ENCODE results near the gene MYF5. TPM values are rescaled to one million over a fixed set of nuclear protein-coding genes. Genes with fewer than 3 reads are reported as not detected.

The MYF5 gene
- total RNA-seq (2022; extraction: Qiagen RNA extraction; ENCODE audit: low read depth): not detected in 5 replicates

DNA sequence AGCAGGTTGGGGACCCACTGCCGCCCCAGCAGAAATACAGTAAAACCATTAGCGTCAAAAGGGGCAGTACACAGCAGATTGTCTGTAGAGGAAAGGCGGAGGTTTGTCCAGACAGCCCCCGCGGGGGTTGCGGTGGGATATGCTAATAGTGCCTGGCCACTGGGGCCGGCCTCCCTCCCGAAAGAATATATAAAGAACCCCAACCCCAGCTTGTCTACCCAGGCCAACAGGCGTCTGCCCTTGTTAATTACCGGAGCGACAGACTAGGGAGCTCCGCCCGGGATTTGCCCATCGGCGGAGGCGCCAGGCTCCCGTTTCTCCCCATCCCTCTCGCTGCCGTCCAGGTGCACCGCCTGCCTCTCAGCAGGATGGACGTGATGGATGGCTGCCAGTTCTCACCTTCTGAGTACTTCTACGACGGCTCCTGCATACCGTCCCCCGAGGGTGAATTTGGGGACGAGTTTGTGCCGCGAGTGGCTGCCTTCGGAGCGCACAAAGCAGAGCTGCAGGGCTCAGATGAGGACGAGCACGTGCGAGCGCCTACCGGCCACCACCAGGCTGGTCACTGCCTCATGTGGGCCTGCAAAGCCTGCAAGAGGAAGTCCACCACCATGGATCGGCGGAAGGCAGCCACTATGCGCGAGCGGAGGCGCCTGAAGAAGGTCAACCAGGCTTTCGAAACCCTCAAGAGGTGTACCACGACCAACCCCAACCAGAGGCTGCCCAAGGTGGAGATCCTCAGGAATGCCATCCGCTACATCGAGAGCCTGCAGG lies at the start of gene MYF5:
Gene MYF5 (plus strand): TSS at position 217 of the 774 bp plus-strand sequence. CDS start 152 bp downstream, at position 369.

DNA sequence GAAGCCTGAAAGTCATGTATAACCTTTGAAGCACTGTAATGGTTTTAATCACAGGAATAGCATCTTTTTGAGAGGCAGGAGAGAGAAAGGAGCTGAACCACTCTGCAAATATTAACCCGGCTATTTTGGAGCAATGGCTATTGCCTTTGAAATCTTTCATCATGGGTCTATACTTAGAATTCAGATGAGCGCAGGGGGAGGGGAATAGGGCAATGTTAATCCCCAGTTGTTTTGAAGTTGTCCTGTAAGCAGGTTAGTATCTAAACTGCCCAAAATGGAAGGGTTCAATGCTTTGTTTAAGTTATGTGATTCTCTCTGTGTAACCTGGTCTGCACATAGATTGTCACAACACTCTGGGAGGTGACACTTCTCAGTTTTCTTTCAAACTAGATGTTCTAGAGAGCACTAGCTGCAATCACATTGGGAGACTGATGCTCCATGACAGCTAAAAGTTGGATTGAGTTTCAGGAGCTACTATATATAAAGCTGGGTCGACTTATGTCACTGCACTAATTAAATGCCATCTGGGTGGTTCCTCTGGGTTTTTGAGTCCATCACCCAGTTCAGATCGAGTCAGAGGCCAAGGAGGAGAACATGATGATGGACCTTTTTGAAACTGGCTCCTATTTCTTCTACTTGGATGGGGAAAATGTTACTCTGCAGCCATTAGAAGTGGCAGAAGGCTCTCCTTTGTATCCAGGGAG lies 9.4 kb upstream of the MYF5 start, which contains the start of gene MYF6:
Gene MYF6 (plus strand): TSS at position 509 of the 704 bp plus-strand sequence. CDS start 86 bp downstream, at position 595.

Other genes starting within 250 kb of the MYF5 start
- gene MYF6, start 9.3 kb upstream of the MYF5 start, total RNA-seq (2022; extraction: Qiagen RNA extraction; ENCODE audit: low read depth): not detected in 5 replicates
- gene LIN7A, start 221.0 kb downstream of the MYF5 start, total RNA-seq (2022; extraction: Qiagen RNA extraction; ENCODE audit: low read depth): 0.14 to 0.81 TPM (median 0.47 TPM) in 5 replicates